HG03159 (cell line): ENCODE data around the gene CFAP43.

ENCODE experiments used
- ATAC-seq: cut with Tn5 transposase; IDR thresholded peaks from one replicate; pipeline ENCODE4 v1.9.1; 2021; ENCODE audit warnings: mild to moderate bottlenecking, moderate library complexity; ENCODE audit not compliant: unreplicated experiment

CFAP43 gene

GRCh38 chr10:104142081-104142480 is 90.1 kb downstream of the CFAP43 start:
- no peak for ATAC-seq

- ATAC-seq, result no peak
Observed at GRCh38 chr10:104139221-104139620, 92.9 kb downstream of the CFAP43 start.

DNA sequence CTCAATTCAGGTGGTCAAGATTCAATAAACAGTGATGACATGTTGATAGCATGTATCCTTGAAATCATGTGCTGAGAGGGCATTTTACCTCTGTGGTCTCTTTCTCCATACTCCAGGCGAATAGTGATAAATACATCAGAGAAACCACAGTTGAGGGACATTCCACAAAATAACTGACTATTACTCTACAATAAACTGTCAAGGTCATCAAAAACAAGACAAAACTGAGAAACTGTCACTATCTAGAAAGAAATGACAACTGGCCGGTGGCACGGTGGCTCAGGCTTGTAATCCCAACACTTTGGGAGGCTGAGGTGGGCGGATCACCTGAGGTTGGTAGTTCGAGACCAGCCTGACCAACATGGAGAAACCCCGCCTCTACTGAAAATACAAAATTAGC is 94.0 kb downstream of the CFAP43 start:
- ATAC-seq, result no peak

DNA sequence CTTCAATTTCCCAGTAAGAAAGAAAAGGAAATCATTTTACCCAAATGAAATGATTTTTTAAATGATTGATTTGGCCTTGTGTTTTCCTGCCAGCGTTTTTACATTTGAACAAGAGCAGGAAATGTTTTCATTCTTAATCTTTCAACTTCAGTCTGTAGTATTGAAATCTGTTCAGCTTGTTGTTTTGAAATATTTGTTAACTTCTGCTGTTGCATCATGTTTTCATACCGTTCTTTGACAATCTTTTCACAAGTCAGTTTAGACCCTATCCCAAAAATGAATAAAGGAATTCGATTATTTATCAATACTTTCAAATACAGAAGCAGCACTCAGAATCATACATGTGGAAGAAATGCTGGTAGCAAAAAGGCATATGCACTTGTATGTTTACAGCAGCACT is 102.1 kb downstream of the CFAP43 start:
- no peak for ATAC-seq

GRCh38 chr10:104128214-104128613 is 104.0 kb downstream of the CFAP43 start:
- ATAC-seq, result no peak

GRCh38 chr10:104127411-104127810 is 104.8 kb downstream of the CFAP43 start:
- ATAC-seq, result no peak

DNA sequence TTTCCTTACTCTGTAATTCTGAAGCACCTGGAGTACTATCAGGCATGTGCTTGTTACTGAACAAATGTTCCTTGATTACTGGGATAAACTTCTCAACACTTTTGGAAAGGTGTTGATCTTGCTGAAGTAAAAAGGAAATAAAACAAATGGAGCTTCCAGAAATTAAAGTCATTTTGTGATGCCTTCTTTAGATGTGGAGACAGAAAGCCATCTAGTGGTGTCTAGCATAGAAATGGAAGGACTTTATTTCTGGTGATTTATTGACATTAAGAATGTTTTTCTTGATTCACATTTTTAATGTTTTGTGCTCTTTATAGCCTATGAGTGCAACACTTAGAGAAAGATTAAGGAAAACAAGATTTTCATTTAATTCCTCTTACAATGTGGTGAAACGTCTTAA is 108.8 kb downstream of the CFAP43 start:
- ATAC-seq, result no peak

DNA sequence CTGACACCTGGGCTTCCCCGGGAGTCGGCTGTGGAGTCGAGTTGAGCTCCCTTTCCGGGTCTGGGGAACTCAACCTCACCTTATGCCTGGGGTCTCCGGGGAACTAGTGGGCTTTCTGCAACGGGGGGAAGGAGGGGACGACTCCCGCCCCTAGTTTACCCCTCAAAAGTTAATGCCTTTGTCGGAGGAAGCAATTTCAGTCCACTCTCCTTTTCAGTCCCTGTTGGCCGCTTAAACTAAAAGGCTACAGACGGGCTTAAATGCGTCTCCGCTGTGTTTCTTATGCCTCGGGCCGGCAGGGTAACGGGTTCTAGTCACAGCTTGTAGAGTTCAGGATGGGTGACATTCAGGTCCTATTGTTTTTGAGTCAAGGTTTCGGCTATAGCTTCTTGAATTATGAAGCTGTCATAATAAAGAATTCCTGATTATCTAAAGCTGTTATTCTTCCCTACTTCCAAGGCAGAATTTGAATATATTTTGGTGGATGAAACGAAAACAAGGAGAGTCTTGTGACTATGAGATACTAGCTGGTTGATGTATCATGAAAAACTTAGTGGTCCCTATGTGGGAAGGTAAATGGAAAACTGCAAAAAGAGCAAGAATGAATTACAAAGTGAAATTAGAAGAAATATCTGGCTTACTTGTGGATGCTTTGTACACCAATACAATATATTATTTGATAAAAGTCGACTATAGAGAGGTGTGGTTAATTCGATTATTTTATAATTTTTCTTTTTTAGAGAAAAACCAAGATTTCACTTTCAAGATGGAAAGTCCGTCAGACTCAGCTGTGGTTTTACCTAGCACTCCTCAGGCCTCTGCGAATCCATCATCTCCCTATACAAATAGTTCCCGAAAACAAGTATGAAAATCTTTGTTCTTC is 109.7 kb downstream of the CFAP43 start:
- peak; percentile 0 for ATAC-seq

DNA sequence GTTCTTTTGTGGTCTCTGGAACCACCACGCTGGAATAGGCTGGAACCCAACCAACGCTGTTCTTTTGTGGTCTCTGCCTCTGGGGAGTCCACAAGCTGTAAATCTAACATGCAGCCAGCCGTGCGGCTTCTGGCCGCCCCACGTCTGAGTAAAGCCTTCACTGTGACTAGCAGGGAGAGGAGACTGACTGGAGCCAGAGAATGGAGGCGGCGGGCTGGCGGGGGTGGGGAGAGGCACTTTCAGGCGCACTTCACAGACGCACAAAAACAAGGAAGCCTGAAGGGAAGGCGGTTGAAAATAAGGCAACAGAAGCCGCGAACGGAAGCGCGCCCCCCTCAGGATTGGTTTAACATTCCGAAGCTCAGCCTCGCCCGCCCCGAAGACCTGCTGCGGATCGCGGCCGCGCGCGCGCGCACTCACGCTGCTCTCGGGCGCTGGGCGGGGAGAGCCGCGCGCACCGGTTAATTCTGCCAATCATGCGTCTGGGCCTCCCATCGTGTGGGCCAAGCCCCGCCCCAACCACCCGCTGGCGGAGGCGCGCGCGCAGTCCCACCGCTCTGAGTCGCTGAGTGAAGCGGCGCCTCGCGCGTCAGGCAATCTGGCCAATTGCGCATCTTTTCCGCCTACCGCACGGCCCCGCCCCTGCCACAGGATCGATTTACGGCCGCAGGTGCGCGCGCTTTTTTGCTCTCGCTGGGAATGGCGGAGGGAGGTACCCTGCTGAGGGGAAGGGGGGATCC is 110.5 kb downstream of the CFAP43 start, which contains the start of gene SFR1:
Gene SFR1 (plus strand): TSS at position 687 of the 740 bp plus-strand sequence. CDS start 13 bp downstream, at position 700.
- peak; percentile 90 for ATAC-seq

GRCh38 chr10:104120903-104121484 is 111.2 kb downstream of the CFAP43 start:
- ATAC-seq, result peak; percentile 43

DNA sequence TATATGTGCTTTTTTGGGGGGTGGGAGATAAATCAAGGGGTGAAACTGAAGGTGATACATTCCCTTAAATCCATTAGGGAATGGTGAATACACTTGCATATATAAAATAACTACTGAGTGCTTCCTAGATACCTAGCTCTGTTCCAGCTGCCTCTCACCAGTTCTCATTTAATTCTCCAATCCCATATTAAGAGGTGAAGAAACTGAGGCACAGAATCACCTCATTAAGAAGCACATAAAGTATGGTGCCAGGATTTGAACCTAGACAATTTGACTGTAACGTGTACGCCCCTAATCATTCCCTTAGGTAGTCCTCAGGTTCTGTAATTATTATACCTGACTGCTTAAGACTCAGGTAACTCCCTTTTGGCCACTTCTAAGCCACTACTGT is 111.7 kb downstream of the CFAP43 start:
- ATAC-seq, result no peak

- no peak for ATAC-seq
Observed at GRCh38 chr10:104119996-104120395, 112.2 kb downstream of the CFAP43 start.

DNA sequence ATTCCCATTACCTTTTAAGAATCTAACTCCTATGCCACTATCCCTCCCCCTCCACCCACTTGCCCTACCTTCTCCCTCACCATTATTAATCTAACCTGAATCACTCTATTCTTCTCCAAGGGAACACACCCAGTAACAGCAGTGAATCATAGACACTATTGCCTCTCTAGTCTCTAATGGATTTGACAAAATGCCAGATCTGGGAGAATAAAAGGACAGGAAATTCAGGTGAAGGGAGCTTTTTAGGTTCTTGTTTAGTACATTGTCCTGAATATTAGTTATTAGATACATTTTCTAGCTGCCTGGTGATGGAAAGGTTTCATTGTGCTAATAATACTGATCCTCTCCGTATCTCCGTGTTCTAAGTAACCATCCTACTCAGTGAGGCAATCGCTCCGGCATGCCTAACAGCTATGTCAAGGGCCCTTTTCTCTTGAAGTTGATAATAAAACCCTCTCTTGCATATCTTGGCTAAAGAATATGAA is 114.3 kb downstream of the CFAP43 start:
- no peak for ATAC-seq

DNA sequence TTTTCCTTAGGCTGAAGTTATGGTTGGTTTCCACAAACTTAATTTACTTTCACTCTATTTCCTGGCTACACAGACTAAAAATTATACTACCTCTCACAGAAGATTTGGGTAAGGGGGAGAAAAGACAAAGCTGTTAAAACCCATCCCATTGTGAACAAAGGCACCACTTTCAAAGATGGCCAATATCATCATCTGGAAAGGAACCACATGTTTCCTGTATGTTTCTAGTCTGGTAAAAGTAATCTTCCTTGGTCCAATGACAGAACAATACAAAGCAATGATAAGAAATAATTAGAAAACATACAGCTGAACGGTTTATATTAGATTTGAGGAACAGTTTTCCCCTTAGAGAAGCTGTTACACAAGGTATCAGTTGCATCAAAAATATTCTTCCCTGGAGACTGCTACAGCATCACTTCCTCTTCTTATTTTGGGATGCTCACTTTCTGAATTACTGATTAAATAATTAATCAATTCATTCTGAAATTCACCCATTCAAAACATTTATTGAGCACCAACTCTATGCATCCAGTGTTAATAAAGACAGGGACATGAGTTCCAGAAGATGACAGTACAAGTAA is 118.7 kb downstream of the CFAP43 start:
- no peak for ATAC-seq

DNA sequence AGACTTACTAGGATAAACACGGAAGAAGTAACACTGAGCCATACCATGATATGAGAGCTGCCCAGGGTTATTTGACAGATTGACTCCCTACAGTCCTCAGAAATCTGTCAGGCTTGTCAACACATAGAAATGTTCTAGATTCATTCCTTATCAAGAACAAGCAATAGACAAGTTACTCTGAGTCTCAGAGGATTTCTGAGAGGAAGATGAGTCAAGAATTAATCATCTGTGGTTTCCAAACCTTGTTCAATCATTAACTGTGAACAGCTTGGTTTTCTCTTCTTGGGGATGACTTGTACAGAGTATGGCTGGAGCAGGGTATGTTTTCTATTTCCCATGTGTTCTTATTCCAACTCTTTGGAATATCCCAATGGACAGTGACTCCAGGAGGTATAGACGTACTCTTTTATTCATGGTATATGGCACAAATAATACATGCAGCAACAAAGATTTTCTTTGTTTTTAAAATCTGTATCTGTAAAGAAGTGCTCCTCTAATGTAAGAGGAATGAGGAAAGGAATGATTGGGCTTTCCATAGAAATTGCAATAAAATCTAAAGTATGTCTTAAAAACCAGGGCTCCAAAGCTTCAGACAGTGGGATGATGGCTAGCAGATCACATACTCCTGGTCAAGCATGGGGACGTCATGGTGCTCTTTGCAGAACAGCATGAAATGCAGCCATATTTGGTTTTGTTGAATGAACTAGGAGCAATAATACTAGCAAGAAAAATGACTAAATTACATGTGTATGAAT is 122.1 kb downstream of the CFAP43 start:
- peak; percentile 81 for ATAC-seq

DNA sequence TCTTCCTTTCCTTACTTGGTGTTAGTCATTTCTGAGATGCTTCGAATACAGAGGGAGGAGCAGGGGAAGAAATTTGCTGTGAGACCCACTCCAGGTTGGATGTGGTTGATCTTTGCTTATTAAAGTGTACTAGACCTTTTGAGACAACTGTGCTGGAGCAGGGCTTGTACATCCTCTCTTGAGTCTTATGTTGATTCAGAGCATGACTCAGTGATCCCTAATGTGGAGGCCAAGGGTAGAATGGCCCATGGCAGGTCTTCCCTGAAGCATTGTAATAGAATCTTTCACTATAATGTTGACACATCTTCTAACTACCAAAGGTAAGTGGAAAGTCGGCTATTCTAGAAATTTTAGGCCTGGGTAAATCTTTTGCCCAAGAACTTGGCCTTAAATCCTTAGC is 127.2 kb downstream of the CFAP43 start:
- ATAC-seq, result no peak

DNA sequence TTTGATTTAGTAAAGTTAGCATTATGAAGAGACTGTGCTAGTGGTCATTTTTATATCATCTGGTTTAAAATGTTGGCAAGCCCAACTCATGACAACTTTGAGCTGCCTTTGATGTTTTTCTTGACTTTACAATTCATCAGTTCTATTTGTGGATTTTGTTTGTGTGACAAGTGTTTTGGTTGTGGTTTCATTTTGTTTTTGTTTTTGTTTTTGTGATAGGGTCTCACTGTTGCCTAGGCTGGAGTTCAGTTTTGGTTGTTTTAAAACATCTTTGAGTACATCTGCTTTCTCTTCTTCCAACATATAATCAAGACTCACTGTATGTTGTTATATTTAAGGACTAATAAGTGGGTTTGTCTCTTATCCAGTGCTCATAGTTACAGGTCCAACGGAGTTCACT is 127.7 kb downstream of the CFAP43 start:
- ATAC-seq, result no peak

GRCh38 chr10:104103956-104104355 is 128.2 kb downstream of the CFAP43 start:
- no peak for ATAC-seq

- no peak for ATAC-seq
Observed at GRCh38 chr10:104101902-104102301, 130.3 kb downstream of the CFAP43 start.

GRCh38 chr10:104100795-104101194 is 131.4 kb downstream of the CFAP43 start:
- ATAC-seq, result no peak
